ENCODE measurements around the gene CIDEC. TPM values are rescaled to one million over a fixed set of nuclear protein-coding genes. Genes with fewer than 3 reads are reported as not detected.
"Not testable (repeated sequence)": the region's sequence is repeated elsewhere in the genome, so short reads cannot be mapped to it uniquely, and the experiment has no call there.

Gene CIDEC
- total and polyA plus RNA-seq, 4 experiments from 2014 or later = not detected

DNA sequence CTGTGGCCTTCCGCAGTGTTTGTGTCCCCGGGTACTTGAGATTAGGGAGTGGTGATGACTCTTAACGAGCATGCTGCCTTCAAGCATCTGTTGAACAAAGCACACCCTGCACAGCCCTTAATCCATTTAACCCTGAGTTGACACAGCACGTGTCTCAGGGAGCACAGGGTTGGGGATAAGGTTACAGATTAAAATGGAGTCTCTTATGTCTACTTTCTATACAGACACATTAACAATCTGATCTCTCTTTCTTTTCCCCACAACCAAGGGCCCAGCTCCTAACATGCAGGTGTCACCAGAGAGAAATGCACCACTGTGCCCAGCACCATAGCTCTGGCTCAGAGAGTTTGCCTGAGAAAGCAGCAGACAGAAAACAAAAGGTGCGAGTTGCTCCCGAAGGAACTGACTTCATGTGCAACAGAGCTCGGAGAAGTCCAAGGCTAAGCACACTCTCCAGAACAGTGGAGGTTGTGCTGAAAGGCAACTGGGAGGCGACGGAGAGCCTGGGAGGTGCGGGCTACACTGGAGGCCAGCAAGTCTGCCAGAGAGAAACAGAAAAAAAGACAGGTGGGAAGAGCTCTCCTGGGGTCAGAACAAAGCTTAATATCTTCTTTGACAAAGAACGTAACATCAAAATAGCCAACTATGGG lies 25.6 kb downstream of the CIDEC start:
- H3K27ac ChIP-seq (ENCODE audit: low read depth, low read length); H3K9me3 ChIP-seq (ENCODE audit: control insufficient read depth in 1 of 2, low read length in 2 of 2); H3K36me3 ChIP-seq (ENCODE audit: insufficient read depth, low read length); H3K36me3 Mint-ChIP-seq; H3K4me3 Mint-ChIP-seq; intact Hi-C loops (cut with micrococcal nuclease); H3K4me3 ChIP-seq (ENCODE audit: low read length in 2 of 2); H3K9me3 Mint-ChIP-seq; H3K4me1 ChIP-seq (ENCODE audit: insufficient read depth, low read length); DNase-seq; POLR2A ChIA-PET (ENCODE audit: partially characterized antibody); H3K27me3 ChIP-seq (ENCODE audit: insufficient read depth, low read length); CTCF ChIA-PET (ENCODE audit: partially characterized antibody); H3K27me3 Mint-ChIP-seq: not testable (repeated sequence)
- Mint-ChIP-seq H3K4me1 (peaks cover 2 to 14% (median 6%) of the 10 kb centered on the region in 4 donors), H3K27ac (peak overlapping the region in 2 of 7 donors; percentile 61 to 62)

- no peak for DNase-seq
- H3K27me3 Mint-ChIP-seq = peaks cover 2 to 5% of the 10 kb centered on the region in 2 donors
- POLR2A ChIA-PET (ENCODE audit: partially characterized antibody) = interaction anchor here (1.3 to 2.4 kb wide), 2 partner anchors 9 to 60 kb away, joined by 3 to 9 read pairs; partner anchors contain the start of gene RPUSD3
- no peak overlapping the region for H3K27ac ChIP-seq (ENCODE audit: low read depth, low read length)
- H3K4me1 Mint-ChIP-seq = peaks cover 2 to 19% (median 7%) of the 10 kb centered on the region in 4 donors
- H3K4me3 ChIP-seq (ENCODE audit: low read length in 2 of 2) = no peak overlapping the region
- peak overlapping the region in 2 of 8 donors; percentile 80 to 89 for H3K4me3 Mint-ChIP-seq
- H3K4me1 ChIP-seq (ENCODE audit: insufficient read depth, low read length) = no peaks in the 10 kb centered on the region
- intact Hi-C loops (cut with micrococcal nuclease) = no loop called here
- no peaks in the 10 kb centered on the region for H3K36me3 ChIP-seq (ENCODE audit: insufficient read depth, low read length)
- no peaks in the 10 kb centered on the region for H3K27me3 ChIP-seq (ENCODE audit: insufficient read depth, low read length)
- H3K27ac Mint-ChIP-seq = peak overlapping the region in 2 of 7 donors; percentile 91 to 92
- no peaks in the 10 kb centered on the region for H3K9me3 Mint-ChIP-seq
- CTCF ChIA-PET (ENCODE audit: partially characterized antibody) = interaction anchor here (1.5 to 1.6 kb wide), 2 partner anchors 16 to 80 kb away, joined by 3 to 5 read pairs; no protein-coding TSS in a partner anchor
- H3K9me3 ChIP-seq (ENCODE audit: control insufficient read depth in 1 of 2, low read length in 2 of 2) = no peaks in the 10 kb centered on the region
- H3K36me3 Mint-ChIP-seq = no peaks in the 10 kb centered on the region
These were observed 27.5 kb downstream of the CIDEC start for GRCh38 chr3:9852528-9852927.

DNA sequence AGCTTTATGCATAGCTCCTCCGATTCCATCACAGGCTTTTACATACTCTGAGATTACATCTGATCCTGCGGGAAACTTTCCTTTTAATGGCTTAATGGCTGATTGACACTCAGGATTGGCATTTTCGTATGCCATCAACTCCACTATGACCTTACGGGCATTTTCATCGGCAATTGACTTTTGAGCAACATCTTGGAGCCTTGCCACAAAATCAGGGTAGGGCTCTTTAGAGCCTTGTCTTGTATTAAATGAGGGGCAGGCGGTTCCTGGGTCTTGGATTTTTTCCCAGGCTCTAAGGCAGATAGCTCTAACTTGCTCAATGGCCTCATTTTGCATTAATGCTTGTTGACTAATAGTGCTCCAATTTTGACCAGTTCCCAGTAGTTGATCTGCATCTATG lies 28.1 kb downstream of the CIDEC start:
- H3K27ac Mint-ChIP-seq; H3K9me3 ChIP-seq (ENCODE audit: control insufficient read depth in 1 of 2, low read length in 2 of 2); intact Hi-C loops (cut with micrococcal nuclease); H3K4me3 Mint-ChIP-seq; H3K27me3 ChIP-seq (ENCODE audit: insufficient read depth, low read length); H3K27ac ChIP-seq (ENCODE audit: low read depth, low read length); H3K4me3 ChIP-seq (ENCODE audit: low read length in 2 of 2); H3K4me1 ChIP-seq (ENCODE audit: insufficient read depth, low read length); H3K9me3 Mint-ChIP-seq; DNase-seq; H3K36me3 ChIP-seq (ENCODE audit: insufficient read depth, low read length); H3K27me3 Mint-ChIP-seq; H3K36me3 Mint-ChIP-seq: not testable (repeated sequence)
- ChIA-PET CTCF (ENCODE audit: partially characterized antibody) (interaction anchor here (1.5 kb wide), 1 partner anchor 16 kb away, joined by 3 read pairs; no protein-coding TSS in a partner anchor), POLR2A (ENCODE audit: partially characterized antibody) (interaction anchor here (0.6 to 2.4 kb wide), 2 partner anchors 8 to 57 kb away, joined by 3 to 9 read pairs; partner anchors contain the start of gene RPUSD3)
- peaks cover 2 to 19% (median 7%) of the 10 kb centered on the region in 4 donors for H3K4me1 Mint-ChIP-seq

GRCh38 chr3:9851383-9851782 lies 28.7 kb downstream of the CIDEC start:
- H3K36me3 Mint-ChIP-seq; H3K27ac ChIP-seq (ENCODE audit: low read depth, low read length); H3K4me1 ChIP-seq (ENCODE audit: insufficient read depth, low read length); H3K4me3 ChIP-seq (ENCODE audit: low read length in 2 of 2); H3K36me3 ChIP-seq (ENCODE audit: insufficient read depth, low read length); intact Hi-C loops (cut with micrococcal nuclease); H3K4me3 Mint-ChIP-seq; DNase-seq; H3K27me3 ChIP-seq (ENCODE audit: insufficient read depth, low read length); H3K9me3 Mint-ChIP-seq; H3K27me3 Mint-ChIP-seq; H3K27ac Mint-ChIP-seq; H3K9me3 ChIP-seq (ENCODE audit: control insufficient read depth in 1 of 2, low read length in 2 of 2): not testable (repeated sequence)
- ChIA-PET CTCF (ENCODE audit: partially characterized antibody) (interaction anchor here (1.5 kb wide), 1 partner anchor 15 kb away, joined by 3 read pairs; no protein-coding TSS in a partner anchor), POLR2A (ENCODE audit: partially characterized antibody) (interaction anchor here (0.6 to 2.4 kb wide), 3 partner anchors 8 to 82 kb away, joined by 3 to 9 read pairs (median 3); partner anchors contain the start of genes CRELD1 and RPUSD3)
- peaks cover 2 to 19% (median 7%) of the 10 kb centered on the region in 4 donors for H3K4me1 Mint-ChIP-seq

DNA sequence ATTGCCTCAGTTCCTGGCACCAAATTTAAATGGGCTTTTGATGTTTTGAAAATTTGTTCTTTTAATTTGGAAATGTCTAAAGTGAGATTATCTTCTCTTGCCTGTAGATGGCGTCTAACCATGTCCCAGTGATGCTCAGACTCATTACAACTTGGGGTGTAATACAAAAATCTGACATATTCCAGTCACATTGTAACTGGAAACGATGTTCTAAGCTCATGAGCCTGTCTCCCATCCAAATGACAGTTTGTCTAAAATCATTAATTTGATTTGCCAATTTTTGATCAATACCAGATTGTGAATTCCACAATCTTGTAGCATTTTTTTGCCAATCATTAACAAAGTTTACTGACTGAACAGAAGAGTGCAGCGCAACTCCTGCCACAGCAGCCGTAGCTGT lies 31.2 kb downstream of the CIDEC start:
- peak overlapping the region in 1 of 8 donors; percentile 6 for H3K4me3 Mint-ChIP-seq
- CTCF ChIA-PET (ENCODE audit: partially characterized antibody) = interaction anchor here (0.8 to 1.8 kb wide), 13 partner anchors 8 to 472 kb away, joined by 3 to 8 read pairs (median 4); partner anchors contain the start of genes CRELD1, IL17RE, JAGN1 and SEC13
- H3K9me3 ChIP-seq (ENCODE audit: control insufficient read depth in 1 of 2, low read length in 2 of 2); H3K27ac ChIP-seq (ENCODE audit: low read depth, low read length); H3K27me3 Mint-ChIP-seq; H3K4me3 ChIP-seq (ENCODE audit: low read length in 2 of 2); H3K4me1 ChIP-seq (ENCODE audit: insufficient read depth, low read length); intact Hi-C loops (cut with micrococcal nuclease); H3K36me3 Mint-ChIP-seq; H3K9me3 Mint-ChIP-seq; H3K27ac Mint-ChIP-seq; H3K27me3 ChIP-seq (ENCODE audit: insufficient read depth, low read length); H3K36me3 ChIP-seq (ENCODE audit: insufficient read depth, low read length): not testable (repeated sequence)
- peaks cover 3 to 24% (median 12%) of the 10 kb centered on the region in 4 donors for H3K4me1 Mint-ChIP-seq
- peak in 4 of 5 donors; percentile 46 to 51 (median 47) for DNase-seq
- POLR2A ChIA-PET (ENCODE audit: partially characterized antibody) = interaction anchor here (0.6 kb wide), 1 partner anchor 56 kb away, joined by 3 read pairs; the partner anchor contains the start of gene ARPC4

GRCh38 chr3:9847870-9848269 lies 32.2 kb downstream of the CIDEC start:
- H3K4me1 Mint-ChIP-seq = peaks cover 2 to 26% (median 13%) of the 10 kb centered on the region in 4 donors
- H3K9me3 Mint-ChIP-seq; H3K27me3 ChIP-seq (ENCODE audit: insufficient read depth, low read length); POLR2A ChIA-PET (ENCODE audit: partially characterized antibody); intact Hi-C loops (cut with micrococcal nuclease); H3K27me3 Mint-ChIP-seq; H3K4me3 Mint-ChIP-seq; DNase-seq; H3K27ac ChIP-seq (ENCODE audit: low read depth, low read length); H3K4me3 ChIP-seq (ENCODE audit: low read length in 2 of 2); H3K36me3 Mint-ChIP-seq; H3K36me3 ChIP-seq (ENCODE audit: insufficient read depth, low read length); H3K9me3 ChIP-seq (ENCODE audit: control insufficient read depth in 1 of 2, low read length in 2 of 2); H3K27ac Mint-ChIP-seq: not testable (repeated sequence)
- peaks cover 14% of the 10 kb centered on the region for H3K4me1 ChIP-seq (ENCODE audit: insufficient read depth, low read length)
- CTCF ChIA-PET (ENCODE audit: partially characterized antibody) = interaction anchor here (1.2 to 3.2 kb wide), 4 partner anchors 42 to 416 kb away, joined by 3 to 13 read pairs (median 7); partner anchors contain the start of genes CRELD1 and JAGN1

DNA sequence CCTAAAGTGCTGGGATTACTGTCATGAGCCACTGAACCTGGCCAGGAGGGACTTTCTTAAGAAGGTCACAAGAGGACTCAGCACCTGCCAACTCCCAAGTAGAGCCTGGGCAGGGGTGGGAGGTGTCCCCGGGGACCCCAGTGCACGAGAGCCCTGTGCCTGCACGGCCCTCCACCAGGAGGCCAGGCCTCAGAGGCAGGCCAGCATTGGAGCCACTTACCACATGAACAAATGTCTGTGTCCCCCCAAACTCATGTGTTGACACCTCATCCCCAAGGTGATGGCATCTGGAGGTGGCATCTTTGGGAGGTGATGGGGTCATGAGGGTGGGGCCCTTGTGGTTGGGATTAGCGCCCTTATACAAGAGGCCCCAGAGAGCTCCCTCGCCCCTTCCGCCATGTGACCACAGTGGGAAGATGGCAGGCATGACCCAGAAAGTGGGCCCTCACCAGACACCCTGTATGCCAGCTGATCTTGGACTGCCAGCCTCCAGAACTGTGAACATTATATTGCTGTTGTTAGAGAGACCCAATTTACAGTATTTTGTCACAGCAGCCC lies 33.0 kb downstream of the CIDEC start:
- peaks cover 0 to 2% (median 0%) of the 10 kb centered on the region in 8 donors for H3K9me3 Mint-ChIP-seq
- Histone ChIP-seq H3K36me3 (ENCODE audit: insufficient read depth, low read length) (no peaks in the 10 kb centered on the region), H3K27ac (ENCODE audit: low read depth, low read length) (no peak overlapping the region), H3K27me3 (ENCODE audit: insufficient read depth, low read length) (no peaks in the 10 kb centered on the region), H3K9me3 (ENCODE audit: control insufficient read depth in 1 of 2, low read length in 2 of 2) (no peaks in the 10 kb centered on the region), H3K4me1 (ENCODE audit: insufficient read depth, low read length) (peaks cover 22% of the 10 kb centered on the region), H3K4me3 (ENCODE audit: low read length in 2 of 2) (no peak overlapping the region)
- H3K27ac Mint-ChIP-seq = peak overlapping the region in 1 of 7 donors; percentile 12
- CTCF ChIA-PET (ENCODE audit: partially characterized antibody) = interaction anchor here (0.6 to 3.2 kb wide), 5 partner anchors 11 to 394 kb away, joined by 3 to 13 read pairs (median 3); partner anchors contain the start of gene JAGN1
- peaks cover 8 to 32% (median 19%) of the 10 kb centered on the region in 4 donors for H3K4me1 Mint-ChIP-seq
- no peak for DNase-seq
- H3K4me3 Mint-ChIP-seq = no peak overlapping the region
- intact Hi-C loops (cut with micrococcal nuclease) = no loop called here
- H3K27me3 Mint-ChIP-seq = no peaks in the 10 kb centered on the region
- H3K36me3 Mint-ChIP-seq = peaks cover 2 to 13% of the 10 kb centered on the region in 2 donors
- POLR2A ChIA-PET (ENCODE audit: partially characterized antibody) = interaction anchor here (1.3 kb wide), 1 partner anchor 115 kb away, joined by 3 read pairs; the partner anchor contains the start of gene BRPF1

Data from CD4-positive, alpha-beta memory T cell (primary cell).